ENCODE data around the gene PDE3A. TPM values are rescaled to one million over a fixed set of nuclear protein-coding genes. Genes with fewer than 3 reads are reported as not detected.

The PDE3A gene
- total and polyA plus RNA-seq, 7 donors: 6.6 to 90.0 (median 56.8) TPM

GRCh38 chr12:20429852-20430251 is 61.5 kb downstream of the PDE3A start:
- Histone ChIP-seq H3K27me3 (no peaks in the 10 kb centered on the region), H3K36me3 (no peaks in the 10 kb centered on the region), H3K4me1 (peaks cover 0 to 49% (median 16%) of the 10 kb centered on the region in 4 donors), H3K27ac (peak overlapping the region in 2 of 4 donors; percentile 47 to 57), H3K4me3 (no peak overlapping the region), H3K9me3 (no peaks in the 10 kb centered on the region)
- intact Hi-C loops (cut with DNase I): no loop called here
- 77 to 80% methylated on average over 2 of the region's 2 CpGs for WGBS, 2 donors
- DNase-seq: no peak
- TF ChIP-seq POLR2AphosphoS5 (IDR thresholded peaks at IDR 0.05) (peak in 1 of 4 donors; percentile 17), EP300 (IDR thresholded peaks at IDR 0.05) (no peak)

DNA sequence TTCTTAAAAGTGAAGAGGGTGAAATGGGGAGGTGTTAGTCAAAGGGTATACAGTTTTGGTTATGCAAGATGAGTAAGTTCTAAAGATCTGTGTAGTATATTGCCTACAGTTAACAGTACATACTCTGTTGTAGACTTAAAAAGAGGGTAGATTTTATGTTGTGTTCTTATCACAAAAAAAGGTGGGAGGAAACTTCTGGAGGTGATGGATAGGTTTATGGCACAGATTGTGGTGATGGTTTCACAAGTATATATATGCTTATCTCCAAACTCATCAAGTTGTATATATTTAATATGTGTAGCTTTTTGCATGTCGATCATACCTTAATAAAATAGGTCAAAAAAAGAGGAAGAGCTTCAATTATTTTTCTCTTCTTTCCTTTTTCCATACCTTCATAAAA is 64.0 kb downstream of the PDE3A start:
- Histone ChIP-seq H3K4me1 (peaks cover 0 to 69% (median 23%) of the 10 kb centered on the region in 4 donors), H3K27ac (no peak overlapping the region), H3K9me3 (no peaks in the 10 kb centered on the region), H3K36me3 (no peaks in the 10 kb centered on the region), H3K27me3 (no peaks in the 10 kb centered on the region), H3K4me3 (no peak overlapping the region)
- WGBS, 2 donors: 14 to 71% methylated on average over 1 of the region's 1 CpG
- no peak for TF ChIP-seq POLR2A (IDR thresholded peaks at IDR 0.05)
- TF ChIP-seq EP300 (IDR thresholded peaks at IDR 0.05): no peak
- no peak for TF ChIP-seq CTCF (IDR thresholded peaks at IDR 0.05)
- no peak for TF ChIP-seq POLR2AphosphoS5 (IDR thresholded peaks at IDR 0.05)
- intact Hi-C loops (cut with DNase I): no loop called here
- no peak for DNase-seq

DNA sequence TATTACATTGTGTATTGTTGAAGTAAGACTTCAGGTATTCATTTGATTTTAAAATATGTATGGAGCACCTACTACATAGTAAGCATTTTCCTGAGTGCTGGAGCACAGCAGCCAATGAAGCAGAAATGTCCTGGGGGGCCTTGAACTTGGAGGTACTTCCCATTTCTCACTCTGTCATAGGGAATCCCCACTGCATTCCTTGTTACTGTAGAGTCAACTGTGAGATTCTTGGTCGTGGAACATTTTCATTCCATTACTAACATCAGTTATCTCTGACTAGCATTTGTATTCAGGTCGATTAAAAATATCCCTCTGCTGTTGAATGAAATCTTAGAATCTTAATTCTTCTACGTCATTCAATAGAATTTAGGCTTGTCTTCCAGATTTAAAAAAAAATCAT is 66.7 kb downstream of the PDE3A start:
- Histone ChIP-seq H3K4me3 (no peak overlapping the region), H3K4me1 (peaks cover 0 to 75% (median 42%) of the 10 kb centered on the region in 4 donors), H3K27ac (peak overlapping the region in 2 of 4 donors; percentile 29 to 43), H3K9me3 (no peaks in the 10 kb centered on the region), H3K27me3 (no peaks in the 10 kb centered on the region), H3K36me3 (no peaks in the 10 kb centered on the region)
- no peak for DNase-seq
- 85 to 92% methylated on average over 3 of the region's 3 CpGs for WGBS, 2 donors
- TF ChIP-seq EP300 (IDR thresholded peaks at IDR 0.05): no peak
- TF ChIP-seq POLR2A (IDR thresholded peaks at IDR 0.05): no peak
- TF ChIP-seq CTCF (IDR thresholded peaks at IDR 0.05): no peak
- TF ChIP-seq POLR2AphosphoS5 (IDR thresholded peaks at IDR 0.05): no peak
- intact Hi-C loops (cut with DNase I): no loop called here

GRCh38 chr12:20436316-20436715 is 68.0 kb downstream of the PDE3A start:
- peaks cover 0 to 63% (median 35%) of the 10 kb centered on the region in 4 donors for H3K4me1 ChIP-seq
- no peaks in the 10 kb centered on the region for H3K27me3 ChIP-seq
- DNase-seq: no peak
- no peaks in the 10 kb centered on the region for H3K36me3 ChIP-seq
- no peak overlapping the region for H3K4me3 ChIP-seq
- TF ChIP-seq POLR2AphosphoS5 (IDR thresholded peaks at IDR 0.05): no peak
- TF ChIP-seq CTCF (IDR thresholded peaks at IDR 0.05): no peak
- TF ChIP-seq POLR2A (IDR thresholded peaks at IDR 0.05): no peak
- no peak for TF ChIP-seq EP300 (IDR thresholded peaks at IDR 0.05)
- intact Hi-C loops (cut with DNase I): no loop called here
- peak overlapping the region in 2 of 4 donors; percentile 29 to 43 for H3K27ac ChIP-seq
- H3K9me3 ChIP-seq: no peaks in the 10 kb centered on the region

- 83 to 91% methylated on average over 2 of the region's 2 CpGs for WGBS, 2 donors
- Histone ChIP-seq H3K36me3 (no peaks in the 10 kb centered on the region), H3K4me3 (no peak overlapping the region), H3K4me1 (peaks cover 0 to 54% (median 36%) of the 10 kb centered on the region in 4 donors), H3K9me3 (no peaks in the 10 kb centered on the region), H3K27ac (peak overlapping the region in 2 of 4 donors; percentile 29 to 43), H3K27me3 (no peaks in the 10 kb centered on the region)
- intact Hi-C loops (cut with DNase I): no loop called here
- no peak for TF ChIP-seq POLR2AphosphoS5 (IDR thresholded peaks at IDR 0.05)
- TF ChIP-seq EP300 (IDR thresholded peaks at IDR 0.05): no peak
- no peak for TF ChIP-seq POLR2A (IDR thresholded peaks at IDR 0.05)
- TF ChIP-seq CTCF (IDR thresholded peaks at IDR 0.05): no peak
- no peak for DNase-seq
Observed at GRCh38 chr12:20438299-20438779, 70.0 kb downstream of the PDE3A start.
